Retinal pigment epithelial cell (primary cell): ENCODE measurements around the gene SLC20A1.
A peak's percentile ranks its signal among the peaks of the same experiment; 100 is the strongest.

ENCODE experiments used
- DNase-seq: peaks from one replicate; pipeline ENCODE4 v3.0.0-alpha.2; 2010; ENCODE audit warnings: low read depth
- H3K4me3 ChIP-seq: 2 replicates; pipeline ENCODE4 v1.5.1; 2011; ENCODE audit warnings: mild to moderate bottlenecking, low read length, control low read depth, moderate library complexity
- CTCF ChIP-seq: conservative IDR thresholded peaks from 2 replicates; pipeline ENCODE4 v1.5.1; 2011; ENCODE audit warnings: low read depth, low read length, control low read depth, inconsistent platforms

SLC20A1 gene

GRCh38 chr2:112627060-112628040, 18.4 kb upstream of the SLC20A1 start:
- DNase-seq: peak; percentile 68
- no peak for TF ChIP-seq CTCF
- H3K4me3 ChIP-seq: no peak overlapping the region

DNA sequence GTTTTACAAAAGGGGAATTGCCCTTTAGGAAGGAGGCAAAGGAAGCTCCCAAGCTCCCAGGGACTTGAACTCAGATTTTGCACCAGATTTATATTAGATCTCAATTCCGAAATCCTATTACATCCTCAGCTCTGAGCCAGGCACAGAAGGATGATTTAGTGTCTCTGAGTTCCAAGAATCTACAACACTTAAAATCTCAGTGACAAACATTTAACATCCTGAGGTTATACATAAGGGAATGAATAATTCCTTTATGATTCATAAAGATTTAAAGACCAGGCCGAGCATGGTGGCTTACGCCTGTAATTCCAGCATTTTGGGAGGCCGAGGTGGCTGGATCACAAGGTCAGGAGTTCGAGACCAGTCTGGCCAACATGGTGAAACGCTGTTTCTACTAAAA, 16.5 kb upstream of the SLC20A1 start:
- no peak for TF ChIP-seq CTCF
- no peak for DNase-seq
- no peak overlapping the region for H3K4me3 ChIP-seq

GRCh38 chr2:112629823-112630222, 15.9 kb upstream of the SLC20A1 start:
- no peak for DNase-seq
- H3K4me3 ChIP-seq: no peak overlapping the region
- no peak for TF ChIP-seq CTCF

- H3K4me3 ChIP-seq: no peak overlapping the region
- no peak for TF ChIP-seq CTCF
- no peak for DNase-seq
Observed at GRCh38 chr2:112630268-112630667, 15.5 kb upstream of the SLC20A1 start.

DNA sequence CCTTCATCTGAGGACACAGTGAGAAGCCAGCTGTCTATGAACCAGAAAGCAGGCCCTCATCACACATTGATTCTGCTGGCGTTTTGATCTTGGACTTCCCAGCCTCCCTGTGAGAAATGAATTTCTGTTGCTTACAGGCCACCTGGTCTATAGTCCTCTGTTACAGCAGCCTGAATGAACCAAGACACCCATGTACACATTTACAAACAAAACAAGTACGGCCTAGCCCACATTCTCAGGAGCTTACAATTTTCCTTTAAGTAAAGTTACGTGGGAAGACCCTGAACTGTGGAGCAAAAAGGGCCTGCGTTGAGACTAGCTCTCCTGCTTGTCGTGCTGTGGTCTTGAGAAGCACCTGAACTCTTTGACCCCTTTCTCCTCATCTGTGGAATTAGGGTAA, 12.0 kb upstream of the SLC20A1 start:
- no peak overlapping the region for H3K4me3 ChIP-seq
- no peak for DNase-seq
- no peak for TF ChIP-seq CTCF

DNA sequence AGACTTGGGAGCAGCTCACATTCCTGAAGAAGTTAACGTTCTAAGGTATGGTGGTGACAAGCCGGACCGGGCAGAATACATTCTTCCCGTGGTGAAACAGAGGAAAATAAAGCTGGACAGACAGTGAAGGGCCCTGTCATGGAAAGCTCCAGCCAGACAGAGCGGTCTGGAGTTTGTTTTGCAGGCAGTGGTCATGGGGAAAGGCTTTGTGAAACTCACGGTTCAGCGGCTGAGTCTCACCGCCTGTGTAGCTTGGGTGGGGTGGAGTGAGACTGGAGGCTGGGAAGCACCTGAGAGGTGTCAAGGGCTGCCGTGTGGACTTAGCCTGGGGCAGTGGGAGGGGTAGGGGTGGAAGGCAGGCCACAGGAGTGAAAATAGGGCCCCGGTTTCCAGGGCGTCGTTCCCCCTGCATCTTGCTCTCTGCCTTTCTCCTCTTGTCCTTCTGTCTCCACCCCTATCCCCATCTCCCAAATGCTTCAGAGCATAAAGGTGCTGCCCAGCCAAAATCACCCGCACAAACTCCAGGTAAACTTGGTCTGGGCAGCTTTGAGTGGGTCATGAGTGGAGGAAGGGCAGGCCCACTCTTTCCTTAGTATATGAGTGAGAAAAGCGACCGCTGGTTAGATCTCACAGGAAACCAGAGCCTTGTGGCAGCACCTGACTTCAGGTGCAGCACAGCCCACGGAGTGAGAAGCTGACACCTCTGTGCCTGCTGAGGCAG, 11.4 kb upstream of the SLC20A1 start:
- H3K4me3 ChIP-seq: no peak overlapping the region
- DNase-seq: peak; percentile 68
- TF ChIP-seq CTCF: no peak
